HG03469 (cell line): ENCODE results near the gene IL22RA2.

Experiments used
- ATAC-seq: cut with Tn5 transposase; IDR thresholded peaks from one replicate; pipeline ENCODE4 v1.9.1; 2021; ENCODE audit warnings: mild to moderate bottlenecking, moderate library complexity, moderate number of reproducible peaks; ENCODE audit not compliant: unreplicated experiment

Gene IL22RA2

DNA sequence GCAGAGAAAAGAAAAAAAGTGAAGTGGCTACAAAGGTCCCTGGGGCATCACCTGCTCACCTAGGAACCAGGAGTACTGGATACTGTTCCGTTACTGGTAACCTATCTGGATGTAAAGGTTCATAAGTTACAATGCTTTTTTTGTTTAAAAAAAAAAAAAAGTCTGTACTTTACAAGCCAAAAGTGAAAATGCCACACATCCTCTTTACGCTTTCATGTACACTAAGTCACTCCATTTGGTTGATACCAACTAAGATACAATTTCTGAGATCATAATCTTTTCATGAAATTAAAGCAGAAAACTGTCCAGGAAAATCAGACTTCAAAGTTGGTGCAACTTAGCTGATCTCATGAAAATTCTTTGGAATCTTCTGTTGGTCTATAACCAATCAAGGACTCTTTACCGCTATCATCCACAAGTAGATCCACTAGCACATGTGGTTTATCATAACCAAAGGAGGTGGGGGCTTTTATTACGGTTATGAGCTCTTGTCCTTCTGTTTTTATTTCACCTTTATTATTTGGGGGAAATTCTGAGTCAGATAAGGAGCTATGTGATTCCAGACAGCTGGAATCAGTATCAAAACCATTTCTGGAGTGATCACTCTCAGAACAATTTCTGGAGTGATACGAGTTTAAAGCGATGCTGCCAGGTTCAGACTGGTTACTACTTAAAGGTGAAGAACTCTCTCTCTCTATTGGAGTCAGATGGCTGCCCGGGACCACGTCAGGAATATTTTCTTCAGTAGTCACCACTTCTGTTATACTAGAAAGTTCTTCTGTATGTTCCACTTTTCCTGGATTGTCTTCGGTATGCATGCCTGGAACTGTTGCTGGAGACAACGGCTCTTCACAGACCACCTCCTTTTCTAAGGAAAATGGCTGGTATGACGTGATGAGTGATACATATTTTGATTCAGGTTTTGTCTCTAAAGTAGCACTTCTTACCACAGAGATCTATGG is 24.5 kb upstream of the IL22RA2 start:
- no peak for ATAC-seq

DNA sequence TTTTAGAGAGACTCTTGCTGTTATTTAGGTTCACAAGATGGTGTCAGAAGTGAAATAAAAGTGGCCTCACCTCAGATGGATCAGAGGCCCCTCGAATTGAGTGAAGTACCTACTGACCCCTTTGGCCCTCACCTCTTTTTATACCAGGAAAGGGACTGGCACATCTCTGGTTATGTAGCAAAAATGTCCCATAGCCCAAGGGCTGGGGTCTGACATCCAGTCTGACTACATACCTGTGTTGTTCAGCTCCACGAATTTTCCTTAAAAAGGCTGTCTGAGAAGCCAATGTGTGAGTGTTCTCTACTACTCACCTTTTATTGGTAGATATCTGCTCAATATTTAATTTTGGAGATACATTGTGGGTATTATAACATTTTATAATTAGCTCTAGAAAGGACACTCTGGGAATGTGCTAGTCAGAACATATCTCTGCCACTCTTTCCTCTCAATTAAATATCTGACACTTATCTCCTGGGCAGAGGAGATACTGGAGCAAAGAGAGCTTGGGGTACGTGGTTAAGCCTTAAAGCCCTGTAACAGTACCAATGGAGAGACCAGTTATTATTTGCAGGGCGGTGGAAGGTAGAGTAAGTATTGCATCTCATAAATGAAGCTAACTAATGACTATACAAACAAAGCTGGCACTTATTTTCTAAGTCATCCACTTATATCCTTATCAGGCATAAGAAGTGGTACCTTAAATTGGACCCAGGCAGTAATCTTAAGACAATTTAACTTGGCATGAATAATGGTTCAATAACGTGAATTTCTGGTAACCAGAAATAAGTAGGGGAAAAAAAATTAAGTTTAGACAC is 20.0 kb upstream of the IL22RA2 start:
- ATAC-seq = no peak

DNA sequence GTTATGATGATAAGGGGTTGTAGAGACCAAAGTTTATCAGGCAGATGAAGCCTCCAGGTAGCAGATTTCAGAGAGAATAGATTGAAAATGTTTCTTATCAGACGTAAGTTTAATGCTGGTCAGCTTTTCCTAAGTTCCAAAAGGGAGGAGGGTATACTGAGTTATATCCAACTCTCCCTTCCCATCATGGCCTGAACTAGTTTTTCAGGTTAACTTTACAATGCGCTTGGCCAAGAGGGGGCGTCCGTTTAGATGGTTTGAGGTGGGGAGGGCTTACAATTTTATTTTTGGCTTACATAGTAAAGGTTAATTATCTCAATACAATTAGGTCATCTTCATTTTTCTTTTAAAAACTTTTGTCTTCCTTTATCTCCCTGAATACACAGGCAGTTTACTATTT is 19.4 kb upstream of the IL22RA2 start:
- no peak for ATAC-seq

DNA sequence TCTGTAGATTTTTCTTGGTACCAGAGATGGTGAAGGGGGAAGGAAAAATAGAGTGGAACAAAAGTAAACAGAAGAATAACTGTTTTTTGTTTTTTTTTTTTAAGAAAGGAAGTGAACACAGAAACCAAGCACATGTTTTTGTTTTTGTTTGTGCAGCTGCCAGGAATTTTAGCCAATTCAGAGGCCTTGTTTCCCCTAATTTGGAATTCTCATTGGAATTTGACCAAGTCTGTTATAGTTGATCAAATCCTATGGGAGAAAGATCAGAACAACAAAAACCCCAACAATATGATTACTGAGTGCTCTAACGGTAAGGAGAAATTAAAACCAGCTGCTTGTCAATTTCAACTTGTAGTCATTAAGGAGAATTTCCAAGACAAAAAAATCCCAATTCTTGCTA is 18.2 kb upstream of the IL22RA2 start:
- ATAC-seq = no peak

DNA sequence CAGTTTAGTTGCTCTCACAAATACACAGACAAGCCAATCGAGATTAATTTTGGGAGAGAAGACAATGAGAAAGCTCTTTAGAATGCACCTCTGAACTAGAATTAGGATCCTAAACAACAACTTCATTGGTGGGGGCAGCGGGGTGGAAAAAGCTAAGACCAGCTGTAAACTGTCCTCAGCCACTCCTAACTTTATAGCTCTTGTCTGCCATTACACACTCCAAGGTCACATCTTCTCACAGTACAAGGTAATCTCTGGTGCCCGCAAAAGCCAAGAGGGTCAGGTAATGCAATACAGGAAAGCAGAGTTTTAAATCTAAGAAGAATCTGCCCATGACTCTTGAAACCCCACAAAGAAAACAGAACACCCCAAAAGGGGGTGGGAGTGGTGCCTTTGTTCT is 17.8 kb upstream of the IL22RA2 start:
- no peak for ATAC-seq

DNA sequence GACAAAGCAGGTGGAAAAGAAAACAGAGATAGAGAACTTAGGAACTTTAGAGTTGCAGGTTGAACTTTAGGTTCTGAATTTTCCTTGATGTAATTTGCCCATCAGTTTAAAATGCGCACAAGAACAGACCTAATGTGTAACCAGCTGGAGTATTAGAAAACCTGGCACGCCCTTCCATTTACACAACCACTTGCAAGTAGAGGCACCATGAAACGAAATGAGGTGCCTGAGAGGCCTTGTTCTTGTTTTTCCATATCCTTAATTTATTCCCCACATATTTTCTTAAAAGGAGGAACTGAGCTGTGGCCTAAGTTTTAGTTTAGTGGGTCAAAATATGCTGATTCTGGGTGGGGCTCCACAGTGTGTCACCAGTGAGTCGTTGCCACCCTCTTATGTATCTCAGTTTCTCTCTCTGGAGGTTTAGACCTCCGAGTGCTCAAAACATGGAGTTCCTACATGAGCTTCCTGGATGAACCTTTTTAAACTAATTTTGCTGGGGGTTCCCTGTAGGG is 17.2 kb upstream of the IL22RA2 start:
- no peak for ATAC-seq

DNA sequence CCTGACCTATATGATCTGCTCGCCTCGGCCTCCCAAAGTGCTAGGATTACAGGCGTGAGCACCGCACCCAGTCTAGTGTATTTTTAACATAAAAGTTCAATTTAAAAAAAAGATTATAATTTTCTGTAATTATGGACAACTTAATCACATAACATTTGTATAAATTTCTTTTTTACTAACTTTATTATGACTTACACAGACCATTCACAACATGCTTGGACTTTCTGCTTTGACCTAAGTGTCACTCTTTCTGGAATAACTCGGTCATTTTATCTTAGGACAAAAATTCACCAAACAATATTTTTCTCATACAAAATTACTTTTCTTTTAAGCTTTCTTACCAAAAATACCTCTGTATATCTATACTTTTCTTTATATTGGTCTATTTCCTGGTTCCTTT is 15.4 kb upstream of the IL22RA2 start:
- no peak for ATAC-seq

DNA sequence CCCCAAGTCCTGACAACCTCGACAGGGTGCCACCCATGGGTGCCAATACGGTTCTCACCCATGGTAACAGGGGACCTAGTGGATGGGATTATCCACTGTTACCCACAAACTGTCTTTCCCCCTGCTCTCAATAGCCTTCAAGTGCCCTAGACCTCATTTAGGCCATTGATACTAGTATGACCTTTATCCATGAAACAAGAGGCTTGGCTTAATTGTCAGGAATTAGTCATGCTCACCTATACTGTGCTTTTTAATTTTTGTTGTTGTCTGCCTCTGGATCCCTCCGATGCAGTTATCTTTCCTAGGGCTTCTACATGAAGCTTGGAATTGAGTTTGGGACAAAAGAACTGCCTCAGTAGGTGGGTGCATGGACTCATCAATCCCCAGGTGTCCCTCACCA is 11.8 kb upstream of the IL22RA2 start:
- no peak for ATAC-seq

DNA sequence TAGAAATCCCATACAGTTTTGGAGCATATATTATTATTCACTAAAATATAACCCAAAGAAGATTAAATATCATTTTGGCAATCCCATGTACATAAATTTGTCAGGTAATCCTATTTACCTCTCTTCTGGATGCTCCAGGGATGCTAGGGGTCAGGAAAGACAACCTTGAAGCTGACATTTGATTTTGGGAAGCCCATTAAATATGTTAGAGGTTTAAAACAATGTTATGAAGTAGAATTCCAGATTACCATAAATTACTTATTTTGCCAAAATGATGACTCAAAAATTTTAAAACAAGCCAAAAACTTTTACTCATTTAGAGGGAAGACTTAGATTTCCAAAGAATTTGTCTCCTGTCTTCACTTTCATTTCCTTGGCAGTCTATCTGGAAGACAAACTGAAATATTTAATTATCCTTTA is 9.2 kb upstream of the IL22RA2 start:
- ATAC-seq = no peak

DNA sequence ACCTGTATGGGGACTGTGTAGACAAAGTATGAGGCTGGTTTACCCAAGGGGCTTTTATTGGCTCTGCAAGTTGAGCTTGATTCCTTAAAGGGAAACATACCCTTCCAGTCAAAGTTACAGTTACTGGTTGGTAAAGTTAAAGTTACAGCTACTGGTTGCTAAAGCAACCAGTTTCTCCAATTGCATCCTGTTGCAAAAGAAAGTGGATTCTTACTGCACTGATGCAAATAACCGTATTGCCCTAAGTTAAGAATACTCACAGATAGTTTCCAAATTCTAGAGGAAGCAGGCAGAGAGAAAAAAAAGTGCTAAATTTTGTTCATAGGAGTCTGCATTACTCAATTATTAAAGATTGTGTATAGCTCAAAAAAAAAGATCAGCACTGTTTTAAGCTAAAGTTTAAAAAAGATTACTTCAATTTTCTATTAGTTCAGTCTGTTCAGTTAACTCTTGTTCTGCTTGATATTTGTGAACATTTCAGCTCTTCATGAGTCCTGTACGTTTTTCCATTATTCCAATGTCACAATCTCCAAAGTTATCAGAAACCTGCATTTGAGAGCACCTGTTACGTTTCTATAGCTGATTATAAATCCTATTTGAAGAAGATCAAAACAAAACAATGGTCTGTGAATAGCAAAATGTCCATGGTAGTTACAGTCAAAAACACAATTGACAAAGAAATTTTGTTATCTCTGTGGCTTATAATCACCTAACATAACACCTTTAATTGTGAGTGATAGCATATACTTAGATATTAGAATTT is 8.6 kb upstream of the IL22RA2 start:
- no peak for ATAC-seq

DNA sequence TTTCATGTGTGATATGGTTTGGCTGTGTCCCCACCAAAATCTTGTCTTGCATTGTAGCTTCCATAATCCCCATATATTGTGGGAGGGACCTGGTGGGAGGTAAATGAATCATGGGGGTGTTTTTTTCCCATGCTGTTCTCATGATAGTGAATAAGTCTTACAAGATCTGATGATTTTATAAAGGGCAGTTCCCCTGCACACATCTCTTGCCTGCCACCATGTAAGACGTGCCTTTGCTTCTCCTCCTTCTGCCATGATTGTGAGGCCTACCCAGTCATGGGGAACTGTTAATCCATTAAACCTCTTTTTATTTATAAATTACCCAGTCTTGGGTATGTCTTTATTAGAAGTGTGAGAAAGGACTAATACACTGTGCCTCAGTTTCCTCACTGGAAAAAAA is 4.2 kb upstream of the IL22RA2 start:
- ATAC-seq = no peak

DNA sequence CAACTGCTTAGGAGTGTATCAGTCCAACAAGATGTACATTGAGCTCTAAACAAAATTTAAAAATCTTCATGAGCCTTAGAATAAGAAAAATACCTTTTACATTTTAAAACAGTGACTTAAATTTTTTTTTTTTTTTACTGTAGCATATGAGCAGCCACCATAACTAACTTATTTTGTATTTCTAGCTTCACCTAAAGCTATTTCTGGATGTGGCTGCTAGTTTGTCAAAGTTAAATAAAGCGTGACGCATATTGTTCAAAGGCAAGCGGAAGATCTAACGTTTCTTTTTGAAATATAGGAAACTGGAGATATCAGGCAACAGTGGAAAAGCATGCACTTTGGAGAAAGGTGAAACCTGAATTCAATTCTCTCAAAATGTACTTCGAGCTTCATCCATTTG is 3.3 kb upstream of the IL22RA2 start:
- ATAC-seq = no peak

DNA sequence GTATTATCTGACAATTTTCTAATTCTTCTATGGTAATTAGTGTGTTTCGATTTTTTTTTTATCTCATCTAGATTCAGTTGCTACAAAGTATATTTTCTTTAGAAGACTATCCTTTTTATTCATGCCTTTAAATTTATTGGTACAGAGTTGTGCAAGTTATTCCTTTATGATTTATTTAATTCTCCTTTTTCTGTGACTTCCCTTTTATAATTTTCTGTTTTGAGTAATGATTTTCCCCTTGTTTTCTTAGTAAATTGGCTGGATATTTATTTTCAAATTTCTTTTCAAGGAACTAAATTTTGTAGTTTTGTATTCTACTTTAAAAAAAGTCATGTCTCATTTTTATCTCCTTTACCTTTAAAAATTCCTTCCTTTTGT is 2.4 kb upstream of the IL22RA2 start:
- no peak for ATAC-seq

DNA sequence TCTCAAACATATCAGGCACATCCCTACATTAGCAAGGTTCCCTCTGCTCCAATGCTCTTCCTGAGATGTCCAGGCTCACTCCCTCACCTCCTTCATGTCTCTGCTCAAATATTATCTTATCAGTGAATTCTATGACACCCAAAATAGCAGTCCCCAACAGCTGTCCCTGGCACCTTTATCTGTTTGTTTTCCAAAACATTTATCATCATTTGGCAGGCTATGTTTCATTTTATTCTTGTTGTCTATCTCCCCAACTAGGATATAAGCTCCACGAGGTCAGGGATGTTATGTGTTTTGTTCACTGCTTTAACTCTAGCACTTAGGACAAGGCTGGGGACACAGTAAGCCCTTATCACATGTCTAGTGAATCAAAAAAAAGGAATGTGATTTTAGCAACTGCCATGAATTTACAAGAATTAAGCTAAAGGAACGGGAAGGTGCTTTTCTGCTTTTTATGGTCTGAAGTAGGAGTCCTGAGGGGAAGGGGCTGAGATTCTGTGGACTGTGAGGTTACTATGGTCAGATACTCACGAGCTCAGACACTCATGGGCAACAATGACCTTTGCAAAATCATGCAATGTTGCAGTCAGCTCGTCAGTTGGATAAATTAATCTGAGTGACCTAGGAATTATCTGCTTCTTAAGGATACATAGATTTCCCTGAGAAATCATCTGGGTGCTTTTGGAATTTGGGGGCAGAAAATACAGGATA is 1.9 kb upstream of the IL22RA2 start:
- ATAC-seq = no peak

DNA sequence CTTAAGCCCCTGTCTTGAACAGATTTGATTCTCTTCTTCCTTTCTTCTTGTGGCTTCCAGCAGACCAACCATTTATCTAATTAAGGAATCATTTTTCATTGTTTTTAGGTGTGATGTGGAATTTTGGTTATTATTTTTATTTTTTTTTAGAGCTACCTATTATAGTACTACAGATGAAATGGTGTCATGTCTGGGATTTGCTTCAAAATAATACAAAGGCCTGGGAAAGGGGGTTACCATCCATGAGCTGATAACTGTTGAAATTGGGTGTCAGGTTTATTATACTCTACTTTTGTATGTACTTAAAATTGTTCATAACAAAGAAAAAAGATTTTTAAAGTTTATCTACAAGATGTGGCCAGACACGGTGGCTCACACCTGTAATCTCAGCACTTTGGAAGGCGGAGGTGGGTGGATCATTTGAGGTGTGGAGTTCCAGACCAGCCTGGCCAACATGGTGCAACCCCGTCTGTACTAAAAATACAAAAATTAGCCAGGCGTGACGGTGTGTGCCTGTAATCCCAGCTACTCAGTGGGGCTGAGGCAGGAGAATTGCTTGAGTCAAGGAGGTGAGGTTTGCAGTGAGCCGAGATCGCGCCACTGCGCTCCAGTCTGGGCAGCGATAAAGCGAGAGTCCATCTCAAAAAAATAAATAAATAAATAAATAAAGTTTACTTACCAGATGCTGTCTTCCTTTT is 561 bp downstream of the IL22RA2 start:
- ATAC-seq = no peak

DNA sequence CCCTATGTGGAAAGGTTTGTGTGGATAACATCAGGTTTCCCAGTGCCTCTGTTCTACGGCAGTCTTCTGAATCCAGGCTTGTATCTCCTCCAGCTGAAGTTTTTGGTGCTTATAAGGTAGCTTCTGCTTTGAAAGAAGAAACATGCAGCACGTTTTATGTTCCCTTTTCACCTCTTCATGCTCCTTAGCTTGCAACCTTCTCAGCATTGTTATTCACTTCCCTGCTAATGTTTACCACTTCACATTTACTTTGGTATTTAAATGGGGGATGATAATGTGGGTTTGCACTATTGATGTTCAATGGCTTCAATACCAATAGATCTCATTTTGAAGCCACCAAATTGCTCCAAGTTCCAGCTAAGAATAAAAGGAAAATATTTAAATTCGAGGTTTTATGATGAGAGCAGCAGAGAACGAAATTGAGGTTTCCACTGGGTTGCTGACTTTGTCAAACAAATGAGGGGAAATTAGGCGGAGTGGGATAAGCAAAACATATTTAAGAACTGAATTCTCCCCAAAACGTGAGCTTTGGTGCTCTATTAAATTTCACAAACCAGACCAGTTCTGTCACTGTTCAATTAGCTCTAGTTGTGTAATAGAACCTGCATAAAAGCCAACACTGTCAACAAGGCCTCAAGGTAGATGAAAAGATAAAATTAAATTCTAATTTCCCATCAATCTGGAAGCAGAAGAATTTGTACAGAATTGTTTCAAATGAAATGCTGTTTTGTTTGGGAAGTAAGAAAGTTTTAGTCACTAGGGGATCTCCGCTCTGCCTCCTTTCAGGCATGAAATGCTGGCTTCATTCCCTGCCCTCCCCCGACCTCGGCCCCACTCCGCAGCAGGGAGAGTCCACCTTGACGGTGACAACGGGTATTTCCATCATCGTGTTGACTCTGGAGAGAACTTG is 1.4 kb downstream of the IL22RA2 start:
- no peak for ATAC-seq

DNA sequence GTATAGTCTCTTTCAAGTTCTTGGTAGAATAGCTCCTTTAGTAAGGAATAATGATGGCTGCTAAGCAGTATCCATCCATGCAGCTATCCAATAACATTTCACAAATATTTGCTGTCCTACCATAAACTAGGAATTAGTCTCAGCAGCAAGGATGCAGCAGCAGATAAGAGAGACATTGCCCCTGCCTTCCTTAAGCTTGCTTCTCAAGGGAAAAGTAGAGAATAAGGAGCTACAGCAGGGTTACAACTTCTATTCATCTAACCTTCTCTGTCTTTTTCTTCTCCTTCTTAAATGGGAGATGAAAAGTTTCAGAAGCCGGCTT is 2.4 kb downstream of the IL22RA2 start:
- ATAC-seq = no peak

DNA sequence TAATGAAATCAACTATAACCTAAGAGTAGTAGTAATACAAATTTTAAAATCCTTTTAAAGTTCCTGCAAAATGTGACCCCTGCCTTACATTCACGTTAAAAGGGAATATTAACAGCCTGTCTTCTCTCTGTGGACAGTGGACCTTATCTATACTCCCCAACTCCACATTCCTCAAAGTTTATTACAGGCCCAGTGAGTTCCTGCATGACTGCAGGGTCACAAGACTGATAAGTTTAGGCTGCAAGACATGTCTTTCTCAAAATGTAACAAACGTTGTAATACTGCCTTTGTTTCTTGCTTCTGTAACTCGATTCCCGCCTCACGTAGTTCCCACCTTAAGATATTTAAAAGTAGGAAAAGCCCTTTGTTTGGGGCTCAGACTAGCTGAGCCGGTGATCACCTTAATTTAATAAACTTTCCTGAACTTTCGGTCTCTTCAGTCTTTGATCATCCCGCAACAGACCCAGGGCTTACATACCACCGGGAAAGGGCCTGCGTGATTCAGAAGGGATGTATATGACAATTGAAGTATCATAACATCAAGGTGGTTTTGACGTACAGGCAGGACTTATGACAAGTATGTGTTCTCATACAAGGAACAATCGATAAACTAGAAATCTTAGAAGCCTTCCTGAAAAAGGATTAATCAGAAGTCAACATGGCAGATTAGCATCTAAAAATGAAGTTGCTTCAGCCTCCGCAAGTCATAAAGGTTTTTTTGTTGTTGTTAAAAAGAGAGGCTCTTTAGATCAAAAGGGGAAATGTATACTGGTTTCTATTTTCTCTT is 3.0 kb downstream of the IL22RA2 start:
- ATAC-seq = no peak
